OCI-LY1 (cell line): ENCODE results near the gene RAPGEF3.

ENCODE experiments used
- H2AFZ ChIP-seq: fragments of 200-600 bp; sonication (generic), shearing (Covaris generic); 2 replicates; pipeline ENCODE4 v1.6.0; 2014; ENCODE audit warnings: antibody characterized with exemption, mild to moderate bottlenecking, low read length
- H3F3A ChIP-seq: fragments of 200-600 bp; sonication (generic), shearing (Covaris generic); 2 replicates; pipeline ENCODE4 v1.6.0; 2014; ENCODE audit warnings: mild to moderate bottlenecking, antibody characterized with exemption, low read length, moderate library complexity; ENCODE audit not compliant: insufficient read depth
- H3K27ac ChIP-seq: fragments of 200-600 bp; sonication (generic); 2 replicates; pipeline ENCODE4 v1.5.1; 2014; ENCODE audit warnings: low read length, mixed run types, mild to moderate bottlenecking, low read depth; ENCODE audit not compliant: poor library complexity, severe bottlenecking
- H3K27me3 ChIP-seq: fragments of 200-600 bp; sonication (generic); 2 replicates; pipeline ENCODE4 v1.6.0; 2014; ENCODE audit warnings: antibody characterized with exemption, mild to moderate bottlenecking, low read length, moderate library complexity; ENCODE audit not compliant: insufficient read depth
- H3K36me3 ChIP-seq: fragments of 200-600 bp; sonication (generic); 2 replicates; pipeline ENCODE4 v1.6.1; 2014; ENCODE audit warnings: mild to moderate bottlenecking, antibody characterized with exemption, low read length, moderate library complexity, mixed read lengths; ENCODE audit not compliant: insufficient read depth
- H3K4me1 ChIP-seq: fragments of 200-600 bp; sonication (generic); 2 replicates; pipeline ENCODE4 v1.5.1; 2014; ENCODE audit warnings: mild to moderate bottlenecking, low read length, moderate library complexity; ENCODE audit not compliant: insufficient read depth, severe bottlenecking
- H3K4me2 ChIP-seq: fragments of 200-600 bp; sonication (generic), shearing (Covaris generic); 2 replicates; pipeline ENCODE4 v1.6.1; 2014; ENCODE audit warnings: low read length
- H3K4me3 ChIP-seq: fragments of 200-600 bp; sonication (generic); 2 replicates; pipeline ENCODE4 v1.5.1; 2014; ENCODE audit warnings: low read length, low read depth, mild to moderate bottlenecking, mixed read lengths; ENCODE audit not compliant: poor library complexity, severe bottlenecking
- H3K79me2 ChIP-seq: fragments of 200-600 bp; shearing (Covaris generic); 2 replicates; pipeline ENCODE4 v1.6.1; 2016; ENCODE audit warnings: mixed run types, low read length, mixed read lengths; ENCODE audit not compliant: insufficient read depth
- H3K9ac ChIP-seq: fragments of 200-600 bp; sonication (generic), shearing (Covaris generic); 2 replicates; pipeline ENCODE4 v1.6.1; 2014; ENCODE audit warnings: mild to moderate bottlenecking, low read length, mixed read lengths
- H3K9me2 ChIP-seq: fragments of 200-600 bp; sonication (generic), shearing (Covaris generic); 2 replicates; pipeline ENCODE4 v1.6.1; 2014; ENCODE audit warnings: low read depth, mild to moderate bottlenecking, low read length, mixed read lengths
- H3K9me3 ChIP-seq: fragments of 200-600 bp; shearing (Covaris generic); 2 replicates; pipeline ENCODE4 v1.6.1; 2014; ENCODE audit warnings: low read length, mixed read lengths
- H4K20me1 ChIP-seq: fragments of 200-600 bp; sonication (generic), shearing (Covaris generic); 2 replicates; pipeline ENCODE4 v1.6.0; 2016; ENCODE audit warnings: mild to moderate bottlenecking, low read length; ENCODE audit not compliant: insufficient read depth
- EZH2 ChIP-seq: fragments of 200-600 bp; sonication (generic), shearing (Covaris generic); IDR thresholded peaks from 2 replicates; pipeline ENCODE4 v1.8.0; 2017; ENCODE audit warnings: borderline replicate concordance, mixed run types, mild to moderate bottlenecking, antibody characterized with exemption, low read length, moderate library complexity, mixed read lengths
- TF ChIP-seq, protein P1 (sequence below): fragments of 200-600 bp; sonication (generic), shearing (Covaris generic); IDR thresholded peaks from 2 replicates; pipeline ENCODE4 v1.5.1; 2017; ENCODE audit warnings: mild to moderate bottlenecking, antibody characterized with exemption, low read length, moderate library complexity, mixed read lengths

RAPGEF3 gene

DNA sequence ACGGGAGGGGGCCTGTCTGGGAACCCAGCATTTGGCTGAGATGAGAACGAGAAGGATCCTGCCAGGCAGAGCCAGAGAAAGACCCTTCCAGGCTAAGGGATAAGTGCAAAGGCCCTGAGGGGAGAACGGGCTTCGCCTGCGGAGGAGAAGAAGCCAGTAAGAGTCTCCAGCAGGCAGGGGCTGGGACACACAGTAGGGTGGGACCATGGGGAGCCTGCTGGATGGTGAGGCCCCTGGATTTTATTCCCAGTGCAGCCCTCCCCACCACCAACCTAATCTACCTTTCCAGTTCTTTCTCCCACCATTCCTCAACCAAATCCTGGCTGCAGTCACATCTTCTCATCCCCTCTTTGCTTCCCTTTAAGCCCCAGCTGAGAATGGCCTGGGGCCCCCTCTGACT lies 12.6 kb downstream of the RAPGEF3 start:
- H3F3A ChIP-seq, result peaks cover 5% of the 10 kb centered on the region; the same call in 1 of the 2 replicates
- no peaks in the 10 kb centered on the region for H3K36me3 ChIP-seq
- no peaks in the 10 kb centered on the region for H3K9me3 ChIP-seq
- no peak overlapping the region for H3K9ac ChIP-seq
- no peaks in the 10 kb centered on the region; the same call in 1 of the 2 replicates for H3K27me3 ChIP-seq
- no peaks in the 10 kb centered on the region for H4K20me1 ChIP-seq
- TF ChIP-seq EZH2, result no peak
- TF ChIP-seq, protein P1, sequence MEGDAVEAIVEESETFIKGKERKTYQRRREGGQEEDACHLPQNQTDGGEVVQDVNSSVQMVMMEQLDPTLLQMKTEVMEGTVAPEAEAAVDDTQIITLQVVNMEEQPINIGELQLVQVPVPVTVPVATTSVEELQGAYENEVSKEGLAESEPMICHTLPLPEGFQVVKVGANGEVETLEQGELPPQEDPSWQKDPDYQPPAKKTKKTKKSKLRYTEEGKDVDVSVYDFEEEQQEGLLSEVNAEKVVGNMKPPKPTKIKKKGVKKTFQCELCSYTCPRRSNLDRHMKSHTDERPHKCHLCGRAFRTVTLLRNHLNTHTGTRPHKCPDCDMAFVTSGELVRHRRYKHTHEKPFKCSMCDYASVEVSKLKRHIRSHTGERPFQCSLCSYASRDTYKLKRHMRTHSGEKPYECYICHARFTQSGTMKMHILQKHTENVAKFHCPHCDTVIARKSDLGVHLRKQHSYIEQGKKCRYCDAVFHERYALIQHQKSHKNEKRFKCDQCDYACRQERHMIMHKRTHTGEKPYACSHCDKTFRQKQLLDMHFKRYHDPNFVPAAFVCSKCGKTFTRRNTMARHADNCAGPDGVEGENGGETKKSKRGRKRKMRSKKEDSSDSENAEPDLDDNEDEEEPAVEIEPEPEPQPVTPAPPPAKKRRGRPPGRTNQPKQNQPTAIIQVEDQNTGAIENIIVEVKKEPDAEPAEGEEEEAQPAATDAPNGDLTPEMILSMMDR, result no peak
- no peak overlapping the region for H2AFZ ChIP-seq
- H3K79me2 ChIP-seq, result no peaks in the 10 kb centered on the region
- H3K4me1 ChIP-seq, result peaks cover 7% of the 10 kb centered on the region
- H3K4me2 ChIP-seq, result no peak overlapping the region
- no peak overlapping the region for H3K4me3 ChIP-seq
- H3K9me2 ChIP-seq, result no peaks in the 10 kb centered on the region
- H3K27ac ChIP-seq, result no peak overlapping the region

DNA sequence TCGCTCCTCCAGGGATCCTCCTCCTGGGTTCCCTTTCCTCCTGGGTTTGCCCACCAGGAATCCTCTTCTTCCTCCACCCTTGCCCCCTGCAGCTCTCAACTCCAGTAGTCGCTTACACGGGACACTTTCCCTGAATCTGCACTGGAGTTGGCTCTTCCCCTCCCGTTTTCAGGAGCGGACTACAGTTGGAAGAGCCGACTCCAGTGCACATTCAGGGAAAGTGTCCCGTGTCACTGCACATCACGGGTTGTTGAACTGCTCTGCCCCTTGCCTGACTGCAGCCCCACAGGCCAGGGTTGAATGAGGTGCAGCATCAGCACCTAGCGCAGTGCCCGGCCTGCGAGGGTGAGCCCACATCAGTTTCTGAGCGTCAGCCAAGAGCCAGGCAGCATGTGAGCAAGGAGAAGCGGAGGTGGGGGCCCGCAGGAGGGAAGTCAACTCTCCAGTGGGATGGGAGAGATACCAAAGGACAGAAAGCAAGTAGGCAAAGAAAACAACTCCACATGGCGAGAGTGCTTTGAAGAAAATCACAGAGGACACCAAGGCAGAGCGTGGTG lies 13.1 kb downstream of the RAPGEF3 start:
- Histone ChIP-seq H3K36me3 (no peaks in the 10 kb centered on the region), H3K4me1 (peaks cover 12% of the 10 kb centered on the region), H2AFZ (no peak overlapping the region), H3F3A (peaks cover 5% of the 10 kb centered on the region; the same call in 1 of the 2 replicates), H3K9ac (no peak overlapping the region), H3K4me3 (no peak overlapping the region), H3K9me3 (no peaks in the 10 kb centered on the region), H4K20me1 (no peaks in the 10 kb centered on the region), H3K9me2 (no peaks in the 10 kb centered on the region), H3K27ac (no peak overlapping the region), H3K27me3 (no peaks in the 10 kb centered on the region; the same call in 1 of the 2 replicates), H3K79me2 (no peaks in the 10 kb centered on the region), H3K4me2 (no peak overlapping the region)
- no peak for TF ChIP-seq EZH2
- TF ChIP-seq, protein P1, result no peak

DNA sequence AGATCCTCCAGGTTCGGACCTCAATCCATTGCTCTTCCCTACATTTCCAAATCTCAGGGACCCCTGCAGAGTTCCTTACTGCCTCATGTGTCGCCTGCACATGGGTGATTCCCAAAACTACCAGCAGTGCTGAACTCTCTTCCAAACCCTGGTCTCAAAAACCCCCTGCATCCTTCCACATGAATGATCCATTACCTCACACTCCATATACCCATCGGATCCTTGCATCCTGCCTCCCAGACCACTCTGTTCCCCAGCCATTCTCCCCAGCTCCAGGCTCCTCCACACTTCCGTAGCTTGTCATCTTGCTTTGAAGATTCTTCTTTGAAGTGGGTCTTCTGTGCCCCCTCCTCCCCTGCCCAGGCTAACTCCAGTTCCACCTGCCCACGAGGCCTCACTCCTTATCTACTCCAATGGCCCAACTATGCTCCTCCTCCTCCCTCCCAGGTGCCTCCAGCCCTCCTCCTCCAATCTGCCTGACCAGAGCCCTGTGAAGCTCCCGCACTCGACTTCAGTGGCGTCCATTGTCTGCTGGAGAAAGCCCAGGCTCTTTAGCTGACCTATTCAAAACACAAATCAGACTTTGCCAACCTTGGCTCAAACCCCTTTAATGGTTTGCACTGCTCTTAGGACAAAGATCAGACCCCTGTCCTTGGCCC lies 13.8 kb downstream of the RAPGEF3 start:
- Histone ChIP-seq H3K4me3 (no peak overlapping the region), H3K27ac (no peak overlapping the region), H3K4me2 (no peak overlapping the region), H4K20me1 (no peaks in the 10 kb centered on the region), H3K4me1 (peaks cover 19% of the 10 kb centered on the region), H3K9ac (no peak overlapping the region), H2AFZ (no peak overlapping the region), H3K27me3 (no peaks in the 10 kb centered on the region; the same call in 1 of the 2 replicates), H3F3A (peaks cover 5% of the 10 kb centered on the region; the same call in 1 of the 2 replicates), H3K9me3 (no peaks in the 10 kb centered on the region), H3K79me2 (no peaks in the 10 kb centered on the region), H3K9me2 (no peaks in the 10 kb centered on the region), H3K36me3 (no peaks in the 10 kb centered on the region)
- TF ChIP-seq, protein P1, result no peak
- TF ChIP-seq EZH2, result no peak
